Kidney (tissue), 14 donors: Measurements from ENCODE around the gene RELL1. TPM values are rescaled to one million over a fixed set of nuclear protein-coding genes. Genes with fewer than 3 reads are reported as not detected.

Experiments
- DNase-seq, 5 donors: peaks; one replicate each; pipeline ENCODE4 v3.0.0-alpha.2; 2013 to 2020
- FAIRE-seq: peaks from 2 replicates; lab custom pipeline; 2012; peaks lifted over from hg19 to GRCh38; lab: Jason Lieb, UNC
- H3K27ac ChIP-seq, 2 donors: one replicate each; pipeline ENCODE4 v1.7.0; 2013; ENCODE audit warnings: low read depth in 2 of 2, low read length in 2 of 2, inconsistent platforms in 1 of 2
- H3K27me3 ChIP-seq: one replicate; pipeline ENCODE4 v1.7.1; 2013; ENCODE audit warnings: low read length, inconsistent platforms; ENCODE audit not compliant: control insufficient read depth, insufficient read depth
- H3K36me3 ChIP-seq, 3 donors: one replicate each; pipeline versions ENCODE4 v1.7.0 to v1.7.1; 2013; ENCODE audit warnings: low read length in 3 of 3, control low read depth in 1 of 3, inconsistent platforms in 1 of 3; ENCODE audit not compliant: insufficient read depth in 3 of 3, control insufficient read depth in 2 of 3
- H3K4me1 ChIP-seq, 3 donors: one replicate each; pipeline versions ENCODE4 v1.7.0 to v1.7.1; 2013; ENCODE audit warnings: low read length in 3 of 3, inconsistent platforms in 1 of 3, low read depth in 1 of 3; ENCODE audit not compliant: control insufficient read depth in 2 of 3, insufficient read depth in 2 of 3
- H3K4me3 ChIP-seq, 3 donors: one replicate each; pipeline versions ENCODE4 v1.7.0 to v1.8.1; 2013; ENCODE audit warnings: low read length in 3 of 3, control low read depth in 1 of 3, inconsistent platforms in 1 of 3
- H3K9ac ChIP-seq, 3 donors: one replicate each; pipeline versions ENCODE4 v1.7.0 to v1.7.1; 2013; ENCODE audit warnings: low read length in 3 of 3, control low read depth in 1 of 3, inconsistent platforms in 1 of 3
- H3K9me3 ChIP-seq, 3 donors: one replicate each; pipeline versions ENCODE4 v1.7.0 to v1.7.1; 2013; ENCODE audit warnings: low read length in 3 of 3, control low read depth in 1 of 3, inconsistent platforms in 1 of 3; ENCODE audit not compliant: control insufficient read depth in 2 of 3, insufficient read depth in 1 of 3
- intact Hi-C: fragments of 100-400 bp; cut with DNase I; formaldehyde crosslinking; loops from one replicate; pipeline ENCODE4 v1.11.1; 2022
- polyA plus RNA-seq: library from polyadenylated mRNA; stranded (reverse); fragments of 350-450 nt; fragmentation: Illumina TruSeq; extraction: RNeasy Lipid Tissue Mini Kit (QIAGEN cat#74804); gene quantifications from one replicate; pipeline ENCODE4 v1.2.3, GENCODE V29; 2014; ENCODE audit warnings: low read depth, low replicate concordance; ENCODE audit not compliant: insufficient read depth
- total RNA-seq: library from RNA; stranded (reverse); fragmentation: NEBNext Ultra II Directional; extraction: Animal tissue kit (Norgen Biotek cat#: 25700); gene quantifications from one replicate; pipeline ENCODE4 v1.2.1, GENCODE V29; 2021
- TF ChIP-seq, protein P1 (sequence below): IDR thresholded peaks from 3 replicates; pipeline ENCODE4 v1.5.1; 2012; ENCODE audit warnings: mild to moderate bottlenecking, moderate library complexity, borderline replicate concordance; ENCODE audit not compliant: insufficient read depth; ENCODE audit errors: extremely low read depth
- donor health status: control.
- donor health status: control.
- donor health status: control.
- donor health status: control.
- donor health status: control.
- donor health status: DM: yes; HTN: yes; CAD: no.
- donor health status: Normal renal cell carcinoma (clear cell type).

Gene RELL1
- total and polyA plus RNA-seq, 2 donors from 2014 or later, result 1.4 to 38.4 TPM

DNA sequence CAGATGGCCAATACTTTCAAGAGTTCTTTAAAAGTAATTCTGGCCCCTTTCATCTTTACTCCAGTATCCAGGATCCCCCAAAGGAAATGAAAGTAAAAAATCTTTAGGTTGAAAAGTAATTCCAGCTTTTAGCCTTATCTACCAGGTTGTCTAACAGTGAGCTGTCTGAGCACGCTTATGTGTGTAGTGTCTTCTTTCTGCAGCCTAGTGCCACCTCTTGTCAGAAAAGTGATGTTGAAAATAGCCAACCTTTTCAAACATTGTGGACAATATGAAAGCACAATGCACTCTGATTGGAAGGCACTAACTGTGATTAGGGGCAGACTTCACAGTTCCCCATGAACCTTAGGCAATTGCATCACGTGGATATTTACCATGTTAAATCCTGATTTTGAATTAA is 92.1 kb downstream of the RELL1 start:
- FAIRE-seq (no peak), DNase-seq (no peak)
- Histone ChIP-seq H3K27me3 (no peaks in the 10 kb centered on the region), H3K4me1 (peaks cover 0 to 11% (median 2%) of the 10 kb centered on the region in 3 donors), H3K4me3 (no peak overlapping the region), H3K9ac (no peak overlapping the region), H3K36me3 (no peaks in the 10 kb centered on the region), H3K9me3 (no peaks in the 10 kb centered on the region), H3K27ac (no peak overlapping the region)
- TF ChIP-seq, protein P1, sequence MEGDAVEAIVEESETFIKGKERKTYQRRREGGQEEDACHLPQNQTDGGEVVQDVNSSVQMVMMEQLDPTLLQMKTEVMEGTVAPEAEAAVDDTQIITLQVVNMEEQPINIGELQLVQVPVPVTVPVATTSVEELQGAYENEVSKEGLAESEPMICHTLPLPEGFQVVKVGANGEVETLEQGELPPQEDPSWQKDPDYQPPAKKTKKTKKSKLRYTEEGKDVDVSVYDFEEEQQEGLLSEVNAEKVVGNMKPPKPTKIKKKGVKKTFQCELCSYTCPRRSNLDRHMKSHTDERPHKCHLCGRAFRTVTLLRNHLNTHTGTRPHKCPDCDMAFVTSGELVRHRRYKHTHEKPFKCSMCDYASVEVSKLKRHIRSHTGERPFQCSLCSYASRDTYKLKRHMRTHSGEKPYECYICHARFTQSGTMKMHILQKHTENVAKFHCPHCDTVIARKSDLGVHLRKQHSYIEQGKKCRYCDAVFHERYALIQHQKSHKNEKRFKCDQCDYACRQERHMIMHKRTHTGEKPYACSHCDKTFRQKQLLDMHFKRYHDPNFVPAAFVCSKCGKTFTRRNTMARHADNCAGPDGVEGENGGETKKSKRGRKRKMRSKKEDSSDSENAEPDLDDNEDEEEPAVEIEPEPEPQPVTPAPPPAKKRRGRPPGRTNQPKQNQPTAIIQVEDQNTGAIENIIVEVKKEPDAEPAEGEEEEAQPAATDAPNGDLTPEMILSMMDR, result no peak
- intact Hi-C loops, result no loop called here

DNA sequence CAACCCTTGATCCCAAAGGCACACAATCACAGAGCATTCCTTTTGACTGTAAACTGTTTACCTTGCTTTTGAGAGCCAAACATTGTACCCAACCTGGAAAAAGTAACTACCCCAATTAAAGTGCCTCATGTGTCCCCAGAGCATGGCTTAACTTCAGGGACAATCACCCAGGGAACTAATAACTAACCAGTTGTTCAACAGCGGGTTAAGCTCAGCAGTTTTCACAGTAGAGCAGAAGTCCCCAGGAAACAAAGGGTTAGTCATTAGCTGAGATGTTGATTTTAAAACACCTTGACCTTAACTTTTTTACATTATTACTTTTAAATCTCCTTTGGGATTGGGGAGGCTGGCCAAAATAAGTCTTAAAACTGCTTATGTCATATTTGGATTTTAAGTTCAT is 94.8 kb downstream of the RELL1 start:
- no peak overlapping the region for H3K4me3 ChIP-seq
- no peak for FAIRE-seq
- intact Hi-C loops, result no loop called here
- no peak for DNase-seq
- no peak overlapping the region for H3K27ac ChIP-seq
- no peaks in the 10 kb centered on the region for H3K9me3 ChIP-seq
- H3K27me3 ChIP-seq, result no peaks in the 10 kb centered on the region
- H3K9ac ChIP-seq, result no peak overlapping the region
- peaks cover 0 to 3% (median 0%) of the 10 kb centered on the region in 3 donors for H3K4me1 ChIP-seq
- TF ChIP-seq, protein P1, result no peak
- no peaks in the 10 kb centered on the region for H3K36me3 ChIP-seq

DNA sequence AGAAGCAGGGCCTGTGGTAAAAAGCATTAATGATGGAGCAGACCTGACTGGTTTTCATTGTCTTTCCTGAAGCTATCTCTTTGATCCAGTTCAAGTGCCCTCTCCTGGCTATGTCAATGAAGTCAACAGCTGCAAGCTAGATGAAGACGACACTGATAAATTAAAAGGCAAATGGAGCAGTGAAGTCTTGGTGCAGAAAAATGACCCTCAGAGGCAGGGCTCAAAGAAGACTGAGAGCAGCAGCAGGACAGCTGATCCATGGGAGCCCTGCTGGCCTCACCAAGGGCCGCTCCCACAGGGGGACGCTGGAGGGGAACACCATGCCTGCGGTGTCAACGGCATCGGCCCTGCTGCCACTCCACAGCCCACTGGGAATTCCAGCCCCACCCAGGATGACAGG is 96.2 kb downstream of the RELL1 start:
- intact Hi-C loops, result no loop called here
- FAIRE-seq, result no peak
- Histone ChIP-seq H3K36me3 (no peaks in the 10 kb centered on the region), H3K27me3 (no peaks in the 10 kb centered on the region), H3K9me3 (no peaks in the 10 kb centered on the region), H3K4me1 (peaks cover 0 to 3% (median 0%) of the 10 kb centered on the region in 3 donors), H3K9ac (no peak overlapping the region), H3K27ac (no peak overlapping the region), H3K4me3 (no peak overlapping the region)
- TF ChIP-seq, protein P1, result no peak
- DNase-seq, result no peak

DNA sequence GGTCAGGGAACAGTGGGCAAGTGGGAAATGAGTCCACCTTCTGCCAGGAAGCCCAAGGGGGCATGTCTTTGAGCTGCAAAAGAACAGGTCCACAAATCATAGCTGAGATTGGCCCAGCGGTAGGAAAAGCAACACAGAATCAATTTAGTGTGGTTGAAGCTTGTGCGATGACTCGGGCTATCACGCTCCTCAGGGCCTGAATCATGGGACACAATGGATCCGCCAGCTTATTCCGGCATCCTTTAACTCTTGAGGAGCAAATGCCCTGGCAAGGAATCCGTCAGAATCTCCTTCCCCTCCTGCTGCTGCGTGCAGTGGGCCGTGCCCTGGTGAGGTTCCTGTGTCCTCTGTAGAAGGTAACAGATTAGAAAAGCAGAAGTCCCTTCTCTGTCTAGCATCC is 98.0 kb downstream of the RELL1 start:
- H3K36me3 ChIP-seq, result no peaks in the 10 kb centered on the region
- TF ChIP-seq, protein P1, result no peak
- H3K9ac ChIP-seq, result no peak overlapping the region
- H3K4me3 ChIP-seq, result no peak overlapping the region
- DNase-seq (no peak), FAIRE-seq (no peak)
- H3K4me1 ChIP-seq, result no peaks in the 10 kb centered on the region
- H3K27ac ChIP-seq, result no peak overlapping the region
- H3K27me3 ChIP-seq, result no peaks in the 10 kb centered on the region
- no peaks in the 10 kb centered on the region for H3K9me3 ChIP-seq
- intact Hi-C loops, result no loop called here
